Lower leg skin (tissue), 4 donors: ENCODE results near the gene EPHB3. TPM values are rescaled to one million over a fixed set of nuclear protein-coding genes. Genes with fewer than 3 reads are reported as not detected.

Experiments
- DNase-seq, 2 donors: peaks; one replicate each; pipeline ENCODE4 v3.0.0-alpha.2; 2019; ENCODE audit warnings: low spot score in 2 of 2
- H3K4me3 ChIP-seq: fragments of 200-600 bp; sonication (generic); 2 replicates; pipeline ENCODE4 v1.5.1; 2017; ENCODE audit warnings: mild to moderate bottlenecking, low read depth; ENCODE audit not compliant: poor library complexity, severe bottlenecking
- CTCF ChIP-seq, 3 donors: fragments of 450-650 bp; IDR thresholded peaks; one replicate each; pipeline ENCODE4 v1.5.1; 2016; ENCODE audit warnings: antibody characterized with exemption in 3 of 3, mild to moderate bottlenecking in 3 of 3, moderate library complexity in 2 of 3
- POLR2A ChIP-seq, 2 donors: fragments of 450-650 bp; IDR thresholded peaks; one replicate each; pipeline ENCODE4 v1.6.1; 2016 to 2017; ENCODE audit warnings: antibody characterized with exemption in 2 of 2, mild to moderate bottlenecking in 1 of 2, moderate library complexity in 1 of 2
- WGBS, 2 donors: methylation state at CpG; one replicate each; pipeline ENCODE4 v1.1.5; 2018; 5-methylcytosine and 5-hydroxymethylcytosine counted together
- intact Hi-C: fragments of 100-400 bp; cut with DNase I; formaldehyde crosslinking; loops from one replicate; pipeline ENCODE4 v1.15.0; 2023; ENCODE audit warnings: low total_unique reads
- total RNA-seq, 4 donors: library from RNA; depleted of rRNA; stranded (reverse); fragments of >200 nt; gene quantifications; one replicate each; pipeline ENCODE4 v1.1.0, GENCODE V29; 2016

EPHB3 gene
- total RNA-seq, 4 donors from 2014 or later = 99.4 to 120 (median 109) TPM

GRCh38 chr3:184545769-184546168, 15.8 kb upstream of the EPHB3 start:
- DNase-seq = peak in 1 of 2 donors; percentile 53
- WGBS, 2 donors = 73 to 78% methylated on average over 3 of the region's 3 CpGs
- no peak for TF ChIP-seq POLR2A (IDR thresholded peaks at IDR 0.05)
- TF ChIP-seq CTCF (IDR thresholded peaks at IDR 0.05) = no peak
- H3K4me3 ChIP-seq = no peak overlapping the region
- intact Hi-C loops = loop anchor here (2.0 kb wide), 1 partner anchor 177 kb away; no protein-coding TSS in a partner anchor

GRCh38 chr3:184546252-184546651, 15.3 kb upstream of the EPHB3 start:
- 58 to 61% methylated on average over 7 of the region's 7 CpGs for WGBS, 2 donors
- H3K4me3 ChIP-seq = no peak overlapping the region
- TF ChIP-seq CTCF (IDR thresholded peaks at IDR 0.05) = no peak
- no peak for TF ChIP-seq POLR2A (IDR thresholded peaks at IDR 0.05)
- peak in 1 of 2 donors; percentile 84 for DNase-seq
- intact Hi-C loops = no loop called here

- 63 to 73% methylated on average over 15 of the region's 15 CpGs for WGBS, 2 donors
- intact Hi-C loops = no loop called here
- no peak for DNase-seq
- H3K4me3 ChIP-seq = no peak overlapping the region
- TF ChIP-seq POLR2A (IDR thresholded peaks at IDR 0.05) (no peak), CTCF (IDR thresholded peaks at IDR 0.05) (no peak)
Observed at GRCh38 chr3:184549796-184550577, 11.6 kb upstream of the EPHB3 start.

- intact Hi-C loops = no loop called here
- DNase-seq = no peak
- WGBS, 2 donors = 89 to 90% methylated on average over 8 of the region's 8 CpGs
- no peak for TF ChIP-seq CTCF (IDR thresholded peaks at IDR 0.05)
- no peak for TF ChIP-seq POLR2A (IDR thresholded peaks at IDR 0.05)
- H3K4me3 ChIP-seq = no peak overlapping the region
Observed at GRCh38 chr3:184551103-184551502, 10.5 kb upstream of the EPHB3 start.

GRCh38 chr3:184551614-184552256, 9.8 kb upstream of the EPHB3 start:
- H3K4me3 ChIP-seq = no peak overlapping the region
- 87 to 92% methylated on average over 12 of the region's 12 CpGs for WGBS, 2 donors
- TF ChIP-seq POLR2A (IDR thresholded peaks at IDR 0.05) (no peak), CTCF (IDR thresholded peaks at IDR 0.05) (no peak)
- no peak for DNase-seq
- intact Hi-C loops = no loop called here
